Astrocyte of the hippocampus (primary cell): ENCODE data around the gene TMCC1.
A peak's percentile ranks its signal among the peaks of the same experiment; 100 is the strongest.
"Not testable (repeated sequence)": the region's sequence is repeated elsewhere in the genome, so short reads cannot be mapped to it uniquely, and the experiment has no call there.

Source experiments
- DNase-seq: peaks from one replicate; pipeline ENCODE4 v3.0.0; 2011; ENCODE audit warnings: low read depth, low spot score

The TMCC1 gene

DNA sequence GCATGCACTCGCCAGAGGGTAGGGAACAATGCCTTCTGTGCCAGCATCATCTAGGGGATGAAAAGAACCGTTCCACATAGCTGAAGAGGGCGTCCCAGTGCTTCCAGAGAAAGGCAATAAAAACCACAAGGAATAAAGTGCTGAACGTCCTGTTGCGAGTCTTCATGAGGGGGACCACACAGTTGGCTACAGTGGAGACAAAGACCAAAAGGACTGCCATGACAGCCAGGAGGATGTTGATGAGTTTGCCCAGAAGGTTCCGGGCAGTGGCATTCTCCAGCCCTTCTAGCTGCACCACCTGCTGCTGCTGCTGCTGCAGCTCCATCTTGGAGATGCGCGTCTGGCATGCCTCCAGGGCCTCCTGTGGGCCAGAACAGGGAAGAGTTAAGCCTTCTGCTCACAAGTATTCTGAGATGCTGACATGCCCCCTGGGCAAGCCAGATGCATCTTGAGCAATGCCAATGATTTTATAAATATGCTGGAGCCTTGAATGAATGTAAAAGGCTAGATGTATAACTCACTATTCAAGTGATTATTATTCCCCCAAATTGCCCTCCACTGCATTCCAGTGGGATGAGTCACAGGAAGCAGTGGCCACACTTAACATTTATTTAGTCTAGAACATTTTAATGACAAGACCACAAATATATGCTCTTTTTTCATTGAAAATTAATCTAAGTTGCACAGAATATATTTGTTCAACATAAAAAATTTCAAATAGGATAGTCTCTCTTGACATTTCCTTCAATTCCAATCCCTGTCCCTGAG is 241.9 kb downstream of the TMCC1 start:
- peak; percentile 90 for DNase-seq

DNA sequence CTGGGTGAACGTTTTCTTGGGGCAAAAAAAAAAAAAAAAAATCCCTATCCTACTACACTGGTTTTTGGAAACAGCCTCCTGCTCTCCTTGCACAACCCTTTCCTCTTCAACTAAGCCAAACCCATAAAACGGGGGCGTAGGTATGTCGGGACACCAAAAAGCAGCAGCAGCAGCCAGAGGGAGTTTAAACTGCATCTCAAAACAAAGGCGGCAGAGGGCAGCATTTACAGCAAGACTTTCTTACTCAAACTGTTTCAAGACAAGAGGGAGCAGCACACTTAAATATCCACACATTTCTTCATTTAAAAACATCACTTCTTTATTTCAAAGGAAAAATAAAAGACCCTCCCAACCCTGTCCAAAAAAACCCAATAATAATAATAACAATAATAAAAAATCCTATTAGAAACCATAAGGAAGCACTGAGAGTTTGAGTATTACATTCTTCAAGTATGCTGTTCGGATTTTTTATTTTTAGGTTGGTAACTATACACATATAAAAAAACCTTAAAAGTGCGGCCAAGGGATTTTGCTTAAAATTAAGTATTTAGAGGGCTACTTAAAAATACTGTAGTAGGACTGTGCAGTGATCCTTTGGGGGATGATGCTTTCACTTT is 243.1 kb downstream of the TMCC1 start:
- peak; percentile 86 for DNase-seq

DNA sequence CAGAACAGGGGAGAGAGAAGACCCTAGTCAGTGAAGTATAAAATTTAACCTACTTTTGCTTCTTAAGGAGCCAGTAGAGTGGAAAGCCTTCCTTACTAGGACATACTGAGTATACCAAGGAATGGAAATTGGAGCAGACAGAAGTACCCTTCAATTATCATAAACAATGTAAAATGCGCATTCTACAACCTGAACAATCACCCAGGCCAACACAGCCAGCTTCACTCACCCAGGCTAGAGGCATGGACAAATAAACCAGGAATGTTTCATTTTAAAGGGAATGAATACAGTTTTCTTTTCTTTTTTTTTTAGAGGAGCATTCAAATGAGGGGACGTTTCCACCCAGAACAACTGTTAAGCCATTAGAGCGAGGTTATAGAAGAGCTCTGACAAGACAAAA is 245.1 kb downstream of the TMCC1 start:
- no peak for DNase-seq

DNA sequence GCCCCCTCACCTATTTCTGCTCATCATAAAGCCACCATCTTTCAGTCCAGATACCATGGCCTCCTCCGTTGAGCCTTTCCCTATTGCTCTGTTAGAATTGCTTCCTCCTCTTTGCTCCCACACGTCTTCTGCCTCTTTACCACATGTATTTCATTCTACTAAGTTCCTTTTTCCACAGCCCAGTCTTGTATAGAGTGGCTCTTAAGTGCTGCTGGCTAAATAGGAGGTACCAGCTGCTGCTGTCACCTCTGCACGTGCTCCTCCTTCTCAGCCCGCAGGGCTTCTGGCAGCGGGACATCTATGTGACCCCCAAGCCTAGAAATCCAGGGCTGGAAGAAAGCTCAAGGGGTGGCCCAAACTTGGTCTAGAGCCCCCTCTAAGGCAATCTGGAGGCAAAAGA is 248.2 kb downstream of the TMCC1 start:
- no peak for DNase-seq

DNA sequence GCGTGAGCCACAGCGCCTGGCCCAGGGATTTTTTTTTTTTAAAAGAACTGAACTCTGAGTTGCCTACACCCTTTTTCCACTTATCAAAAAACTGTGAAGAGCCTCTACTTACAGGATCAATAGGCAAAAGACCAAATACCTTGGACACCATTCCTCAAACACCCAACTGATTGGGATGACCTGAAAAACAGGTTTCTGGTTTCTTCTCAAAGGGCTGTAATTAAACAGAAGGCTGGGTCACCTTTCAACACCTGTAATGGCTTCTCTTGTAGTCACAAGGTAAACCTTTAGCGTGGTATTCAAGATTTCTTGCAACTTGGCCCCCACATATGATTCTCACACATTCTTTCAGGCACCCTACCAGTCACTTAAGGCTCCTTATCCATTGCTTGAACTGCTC is 248.7 kb downstream of the TMCC1 start:
- no peak for DNase-seq

DNA sequence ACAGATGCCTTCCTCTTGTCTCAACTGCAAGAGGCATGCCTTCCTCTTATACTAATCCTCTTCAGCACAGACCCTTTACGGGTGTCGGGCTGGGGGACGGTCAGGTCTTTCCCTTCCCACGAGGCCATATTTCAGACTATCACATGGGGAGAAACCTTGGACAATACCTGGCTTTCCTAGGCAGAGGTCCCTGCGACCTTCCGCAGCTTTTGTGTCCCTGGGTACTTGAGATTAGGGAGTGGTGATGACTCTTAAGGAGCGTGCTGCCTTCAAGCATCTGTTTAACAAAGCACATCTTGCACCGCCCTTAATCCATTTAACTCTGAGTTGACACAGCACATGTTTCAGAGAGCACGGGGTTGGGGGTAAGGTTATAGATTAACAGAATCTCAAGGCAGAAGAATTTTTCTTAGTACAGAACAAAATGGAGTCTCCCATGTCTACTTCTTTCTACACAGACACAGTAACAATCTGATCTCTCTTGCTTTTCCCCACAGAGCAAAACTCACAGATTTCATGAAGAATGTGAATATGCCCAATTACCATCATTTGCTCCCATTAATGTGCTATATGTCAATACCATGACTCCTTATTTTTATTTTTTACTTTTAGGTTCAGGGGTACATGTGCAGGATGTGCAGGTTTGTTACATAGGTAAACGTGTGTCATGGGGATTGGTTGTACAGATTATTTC is 251.8 kb downstream of the TMCC1 start:
- DNase-seq: not testable (repeated sequence)

DNA sequence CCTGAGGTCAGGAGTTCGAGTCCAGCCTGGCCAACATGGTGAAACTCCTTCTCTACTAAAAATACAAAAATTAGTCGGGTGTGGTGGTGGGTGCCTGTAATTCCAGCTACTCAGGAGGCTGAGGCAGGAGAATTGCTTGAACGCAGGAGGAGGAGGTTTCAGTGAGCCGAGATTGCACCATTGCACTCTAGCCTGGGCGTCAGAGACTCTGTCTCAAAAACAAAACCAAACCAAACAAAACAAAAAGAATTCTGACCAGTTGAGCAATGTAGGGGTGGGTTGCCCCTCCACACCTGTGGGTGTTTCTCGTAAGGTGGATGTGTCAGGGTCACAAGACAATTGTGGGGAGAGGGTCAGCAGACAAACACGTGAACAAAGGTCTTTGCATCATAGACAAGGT is 252.5 kb downstream of the TMCC1 start:
- DNase-seq: not testable (repeated sequence)

DNA sequence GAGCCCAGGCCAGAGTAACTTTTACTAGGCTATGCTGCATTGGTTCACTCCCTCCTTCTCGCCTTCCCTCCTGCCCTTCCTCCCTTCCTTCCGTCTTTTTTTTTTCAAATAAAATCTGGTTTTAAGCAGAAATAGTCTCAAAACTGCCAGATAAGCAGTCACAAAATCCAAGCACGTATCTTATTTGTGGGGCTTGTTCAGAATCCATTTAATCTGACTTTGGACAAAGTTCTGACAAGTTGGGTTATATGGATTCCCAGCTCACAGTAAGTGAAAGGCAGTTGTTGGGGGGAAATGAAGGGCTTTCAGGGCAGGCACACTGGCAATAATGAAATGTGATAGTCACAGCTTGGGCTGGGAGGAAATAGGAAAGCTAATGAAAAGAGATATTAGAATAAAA is 255.0 kb downstream of the TMCC1 start:
- DNase-seq: no peak

DNA sequence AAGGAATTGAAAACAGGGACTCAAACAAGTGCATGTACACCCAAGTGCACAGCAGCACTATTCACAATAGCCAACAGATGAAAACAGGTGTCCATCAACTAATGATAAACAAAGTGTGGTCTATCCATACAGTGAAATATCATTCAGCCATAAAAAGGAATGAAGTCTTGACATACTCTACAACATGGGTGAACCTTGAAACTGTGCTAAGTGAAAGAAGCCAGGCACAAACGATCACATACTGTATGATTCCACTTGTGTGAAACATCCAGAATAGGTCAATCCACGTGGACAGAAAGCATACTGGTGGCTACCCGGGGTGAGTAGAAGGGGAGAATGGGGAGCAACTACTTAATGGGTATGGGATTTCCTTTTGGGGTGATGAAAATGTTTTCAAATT is 257.4 kb downstream of the TMCC1 start:
- no peak for DNase-seq

DNA sequence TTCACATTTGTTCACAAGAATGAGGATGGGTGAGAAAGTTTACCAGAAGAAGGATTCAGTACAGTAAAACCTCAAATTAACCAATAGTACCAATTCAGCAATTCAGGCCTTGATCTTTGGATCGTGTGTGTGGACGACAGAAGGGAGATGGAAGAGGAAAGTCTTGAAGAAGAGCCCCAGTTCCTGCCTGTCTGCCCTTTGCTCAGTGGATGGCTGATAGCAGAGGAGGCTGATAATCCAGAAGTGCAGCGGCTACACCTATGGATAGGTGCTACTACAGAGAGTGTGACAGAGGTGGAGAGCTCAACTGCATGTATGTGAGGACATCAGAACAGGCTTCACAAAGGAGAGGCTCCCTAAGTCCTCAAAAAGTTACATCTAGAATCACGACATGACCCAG is 257.9 kb downstream of the TMCC1 start:
- no peak for DNase-seq

DNA sequence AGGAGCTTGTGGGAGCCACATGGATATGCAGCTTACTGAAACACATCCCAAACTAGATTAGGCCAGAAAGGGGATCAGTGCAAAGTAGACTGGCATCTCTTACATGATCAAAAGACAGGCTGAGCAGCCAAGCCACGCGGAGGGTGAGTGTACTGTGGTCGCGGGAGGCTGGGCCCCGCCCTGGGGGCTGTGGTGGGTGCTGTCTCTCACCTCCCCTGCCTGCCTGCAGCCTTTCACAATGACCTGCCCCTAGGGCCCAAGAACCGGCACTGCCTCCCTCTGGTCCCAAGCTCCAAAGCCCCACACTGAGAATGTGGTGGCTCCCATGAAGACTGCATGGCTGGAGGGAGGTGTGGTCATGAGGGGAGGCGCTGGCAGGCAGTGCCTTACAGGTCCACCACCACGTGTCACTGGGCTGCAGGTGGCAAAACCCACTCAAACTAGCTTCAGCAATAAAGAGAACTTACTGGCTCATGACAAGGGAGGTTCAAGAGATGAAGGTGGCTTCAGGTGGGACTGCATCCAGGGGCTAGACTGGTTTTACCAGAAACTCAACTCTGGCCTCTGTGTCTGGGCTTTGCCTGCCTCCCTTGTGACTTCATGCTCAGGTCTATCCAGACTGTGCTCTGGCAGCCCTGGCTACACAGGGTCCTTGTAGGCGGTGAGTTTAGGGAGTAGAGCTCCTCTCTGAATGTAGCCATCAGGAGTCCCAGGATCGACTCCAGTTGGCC is 259.6 kb downstream of the TMCC1 start:
- no peak for DNase-seq

DNA sequence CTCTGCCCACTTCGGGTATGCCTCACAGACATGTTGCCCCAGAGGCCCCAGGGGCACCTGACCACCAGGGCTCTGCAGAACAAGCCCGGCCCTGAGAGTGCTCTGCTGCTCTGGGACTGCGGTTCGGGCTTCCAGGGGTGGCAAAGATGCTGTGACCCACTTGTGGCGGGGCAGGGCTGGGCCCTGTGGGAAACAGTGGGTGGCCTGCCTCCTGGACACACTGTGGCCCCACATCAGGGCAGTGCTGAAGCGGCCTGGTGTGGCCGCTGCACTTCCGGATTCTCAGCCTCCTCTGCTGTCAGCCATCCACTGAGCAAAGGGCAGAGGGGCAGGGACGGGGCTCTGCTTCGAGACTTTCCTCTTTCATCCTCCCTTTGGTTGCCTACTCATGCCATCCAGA is 260.5 kb downstream of the TMCC1 start:
- DNase-seq: no peak

DNA sequence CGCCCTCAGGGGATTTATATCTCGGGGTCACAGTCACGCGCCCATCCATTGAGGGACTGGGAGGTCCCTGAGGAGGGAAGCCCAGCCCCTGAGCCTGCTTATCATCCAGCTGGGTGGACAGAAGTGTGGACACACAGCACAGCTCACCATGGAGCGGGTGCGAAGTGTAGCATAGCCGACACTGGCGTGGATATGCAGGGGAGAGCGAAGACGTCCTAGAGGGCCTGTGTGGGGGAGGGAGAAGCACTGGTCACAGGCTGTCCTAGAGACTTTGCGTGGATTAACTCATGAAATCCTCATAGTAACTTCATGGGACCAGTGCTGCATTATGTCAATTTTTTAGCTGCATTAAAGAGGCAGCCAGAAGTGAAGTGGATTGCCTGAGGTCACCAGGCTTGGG is 261.0 kb downstream of the TMCC1 start:
- no peak for DNase-seq

DNA sequence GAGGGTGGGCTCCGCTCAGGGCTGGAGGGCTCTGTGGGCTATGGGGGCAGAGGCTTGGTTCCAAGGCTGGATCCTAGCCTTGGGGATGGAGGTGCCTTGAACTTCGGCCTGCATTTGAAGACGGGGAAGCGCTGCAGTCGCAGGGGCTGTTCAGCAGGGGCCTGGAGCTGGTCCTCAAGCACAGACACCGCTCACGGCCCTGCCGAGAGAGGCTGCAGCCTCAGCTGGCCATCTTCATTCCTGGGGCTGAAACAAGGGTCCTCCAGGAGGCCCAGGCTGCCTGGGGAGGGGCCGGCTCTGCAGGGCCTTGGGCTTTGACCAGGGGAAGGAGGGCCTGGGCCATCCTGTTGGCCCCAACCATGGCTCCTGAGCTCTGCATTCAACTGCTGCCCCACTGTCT is 261.5 kb downstream of the TMCC1 start:
- DNase-seq: no peak

DNA sequence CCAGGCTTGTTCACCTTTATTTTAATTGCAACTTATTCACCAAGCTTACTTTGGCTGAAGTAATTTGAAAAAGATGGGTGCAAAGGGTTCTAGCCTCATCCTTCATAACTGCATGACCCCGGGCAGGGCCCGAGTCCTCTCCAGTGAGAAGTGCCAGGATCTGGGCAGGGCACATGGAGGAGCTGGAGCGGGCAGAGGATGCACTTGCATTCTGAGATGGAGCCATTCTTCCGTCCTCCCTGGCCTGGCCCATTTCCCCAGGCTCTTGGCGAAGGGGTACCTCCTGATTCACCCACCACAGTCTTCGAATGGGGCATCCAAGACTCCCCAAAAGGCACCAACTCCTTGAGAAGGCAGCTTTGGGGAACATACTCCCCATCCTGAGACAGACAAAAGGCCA is 264.5 kb downstream of the TMCC1 start:
- no peak for DNase-seq

DNA sequence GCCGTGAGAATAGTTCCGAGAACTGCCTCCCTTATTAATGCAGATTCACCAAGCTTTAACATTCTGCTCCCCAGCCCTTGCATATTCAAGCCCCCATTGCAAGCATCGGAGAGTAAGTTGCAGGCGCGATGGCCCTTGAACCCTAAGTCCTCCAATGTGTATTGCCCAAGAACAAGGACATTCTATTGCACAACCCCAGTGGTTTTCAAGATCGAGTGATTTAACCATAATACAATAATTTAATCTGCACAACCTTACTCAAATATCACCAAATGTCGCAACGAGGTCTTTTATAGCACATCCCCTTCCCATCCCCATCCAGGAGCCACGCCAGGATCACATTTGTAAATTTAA is 265.4 kb downstream of the TMCC1 start:
- no peak for DNase-seq

DNA sequence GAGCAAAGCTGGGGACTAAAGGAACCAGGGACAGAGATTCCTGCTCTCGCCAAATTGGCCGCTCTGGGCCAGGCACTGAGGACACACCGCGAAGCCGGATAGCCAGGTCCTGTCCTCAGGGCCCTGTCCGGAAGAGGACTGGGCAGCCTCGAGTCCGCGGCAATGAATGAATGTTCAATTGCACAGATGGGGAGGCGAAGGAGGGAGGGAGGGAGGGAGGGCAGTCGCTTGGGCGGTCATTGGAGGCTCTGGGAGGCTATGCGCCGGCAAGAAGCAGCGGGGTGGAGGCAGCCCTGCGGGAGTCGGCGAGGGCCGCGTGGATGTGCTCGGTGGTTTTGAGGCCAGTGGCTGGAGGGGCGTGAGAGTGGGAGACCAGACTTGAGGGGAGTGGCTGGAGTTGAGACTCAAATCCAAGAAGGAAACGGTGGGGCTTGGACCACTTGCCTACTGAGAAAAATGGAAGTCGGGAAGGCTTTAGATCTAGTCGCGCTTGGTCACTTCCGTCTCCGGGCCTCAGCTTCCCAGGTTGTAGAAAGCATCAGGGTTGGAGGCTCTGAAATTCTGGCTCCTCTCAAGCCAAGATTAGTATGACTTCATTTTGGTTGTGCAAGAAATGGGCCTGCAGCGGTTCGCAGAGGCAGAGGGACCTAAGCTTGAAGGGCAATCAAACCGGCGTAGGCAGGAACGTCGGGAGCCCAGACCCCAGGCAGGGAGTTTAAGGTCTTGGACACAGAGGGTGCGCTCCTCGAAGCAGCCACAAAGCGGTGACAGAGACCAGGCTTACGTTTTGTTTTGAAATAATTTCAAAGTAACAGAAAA is 266.0 kb downstream of the TMCC1 start:
- DNase-seq: peak; percentile 89

DNA sequence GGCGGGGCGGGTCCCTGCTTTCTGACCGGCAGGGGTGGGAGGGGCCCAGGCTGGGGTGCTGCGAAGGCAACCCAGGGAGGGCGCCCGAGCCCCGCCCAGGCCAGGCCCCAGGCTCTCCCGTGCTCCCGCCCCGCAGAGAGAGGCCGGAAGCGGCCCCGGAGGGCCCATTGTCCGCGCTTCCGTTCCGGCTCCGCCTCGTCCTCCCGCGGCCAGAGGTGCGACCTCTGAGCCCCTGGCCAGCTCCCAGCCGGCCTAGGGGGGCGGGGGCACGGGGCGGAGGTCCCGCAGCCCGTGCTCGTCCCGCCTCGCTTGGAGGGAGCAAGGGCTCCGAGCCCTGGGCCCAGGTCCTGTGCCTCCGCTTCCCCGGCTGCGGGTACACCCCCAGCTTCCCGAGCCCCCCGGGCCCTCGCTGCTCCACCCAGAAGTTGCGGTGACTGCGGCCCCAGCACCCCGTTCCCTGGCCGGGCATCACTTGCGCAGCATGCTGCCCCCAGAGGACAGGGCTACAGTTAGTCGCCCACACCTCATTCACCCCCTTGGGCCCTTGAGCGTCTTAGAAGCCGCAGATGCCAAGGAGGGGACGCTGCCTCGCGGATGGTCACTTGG is 266.7 kb downstream of the TMCC1 start:
- peak; percentile 88 for DNase-seq

DNA sequence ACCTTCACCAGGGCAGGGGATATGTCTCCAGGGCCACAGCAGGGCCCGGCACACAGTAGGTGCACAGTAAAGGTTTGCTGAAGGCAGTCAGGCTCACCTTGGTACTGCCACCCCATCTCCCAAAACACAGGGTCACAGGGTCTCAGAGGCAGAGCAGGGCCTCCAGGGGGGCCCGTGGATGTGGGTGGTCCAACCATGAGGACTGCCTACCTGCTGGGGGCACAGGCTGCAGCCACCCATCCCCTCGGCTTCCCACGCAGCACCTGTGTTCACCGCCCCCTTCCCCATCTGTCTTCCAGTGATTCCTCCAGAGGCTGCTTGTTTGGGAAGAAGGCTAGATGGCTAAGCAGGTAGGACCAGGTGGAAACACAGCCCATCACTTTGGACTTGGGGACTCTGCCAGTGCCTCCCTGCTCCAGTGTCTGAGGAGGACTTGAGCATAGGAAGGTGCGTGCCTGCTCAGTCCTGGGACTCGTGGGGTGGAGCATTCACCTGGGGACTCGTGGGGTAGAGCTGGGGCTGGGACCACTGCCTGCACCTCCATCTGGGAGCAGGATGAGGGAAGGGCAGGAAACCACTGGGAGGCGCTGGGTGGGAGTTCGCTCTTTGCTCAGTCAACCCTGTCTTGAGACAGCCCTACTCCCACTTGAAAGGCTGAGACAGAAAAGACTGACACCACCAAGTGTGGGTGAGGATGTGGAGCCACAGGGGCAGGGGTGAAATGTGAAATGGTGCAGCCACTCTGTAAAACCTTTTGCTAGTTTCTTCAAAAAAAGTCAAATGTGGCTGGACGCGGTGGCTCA is 268.2 kb downstream of the TMCC1 start:
- no peak for DNase-seq

DNA sequence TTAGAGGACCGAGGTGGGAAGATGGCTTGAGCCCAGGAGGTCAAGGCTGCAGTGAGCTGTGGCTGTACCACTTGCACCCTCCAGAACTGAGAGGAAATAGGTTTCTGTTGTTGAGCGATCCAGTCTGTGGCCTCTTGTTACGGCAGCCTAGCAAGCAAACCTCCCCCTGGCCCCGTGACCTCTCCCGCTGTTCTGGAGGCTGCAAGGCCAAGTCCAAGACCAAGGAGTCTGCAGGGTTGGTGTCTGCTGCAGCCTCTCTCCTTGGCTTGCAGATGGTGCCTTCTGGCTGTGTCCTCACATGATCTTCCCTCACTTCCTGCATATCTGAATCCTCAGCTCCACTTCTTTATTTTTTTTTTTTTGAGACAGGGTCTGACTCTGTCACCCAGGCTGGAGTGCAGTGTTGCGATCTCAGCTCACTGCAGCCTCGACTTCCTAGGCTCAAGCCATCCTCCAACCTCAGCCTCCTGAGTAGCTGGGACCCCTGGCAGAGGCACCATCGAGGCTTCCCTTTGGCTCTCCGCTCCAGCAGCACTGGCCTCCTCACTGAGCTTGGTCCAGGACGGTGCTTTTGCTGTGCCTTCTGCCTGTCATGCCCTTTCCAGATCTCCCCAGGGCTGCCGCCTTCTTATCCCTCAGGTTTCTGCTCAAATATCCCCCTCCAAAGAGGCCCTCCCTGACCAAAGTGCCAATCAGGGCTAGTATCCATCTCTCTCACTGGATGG is 269.0 kb downstream of the TMCC1 start:
- DNase-seq: no peak
